WERI-Rb-1 (cell line): Measurements from ENCODE around the gene SLC7A8.
A peak's percentile ranks its signal among the peaks of the same experiment; 100 is the strongest.

Experiments used
- DNase-seq: peaks from one replicate; pipeline ENCODE4 v3.0.0-alpha.2; 2020
- H3K27ac ChIP-seq: fragments of 250-450 bp; sonication (Bioruptor Pico); 2 replicates; pipeline ENCODE4 v1.5.1; 2020; ENCODE audit warnings: mild to moderate bottlenecking, moderate library complexity
- H3K27me3 ChIP-seq: fragments of 250-450 bp; sonication (Bioruptor Pico); 2 replicates; pipeline ENCODE4 v1.5.1; 2021; ENCODE audit warnings: mild to moderate bottlenecking, low read depth, moderate library complexity; ENCODE audit not compliant: insufficient read depth, severe bottlenecking
- H3K36me3 ChIP-seq: fragments of 250-450 bp; sonication (Bioruptor Pico); 2 replicates; pipeline ENCODE4 v1.5.1; 2020; ENCODE audit warnings: mild to moderate bottlenecking, moderate library complexity
- H3K4me3 ChIP-seq: 2 replicates; pipeline ENCODE4 v1.5.1; 2011; ENCODE audit warnings: low read depth, mild to moderate bottlenecking, control low read depth, low read length
- H3K9me3 ChIP-seq: fragments of 250-450 bp; sonication (Bioruptor Pico); 2 replicates; pipeline ENCODE4 v1.5.1; 2021; ENCODE audit warnings: mild to moderate bottlenecking, moderate library complexity; ENCODE audit not compliant: severe bottlenecking
- TF ChIP-seq, protein P1 (sequence below): IDR thresholded peaks from 2 replicates; pipeline ENCODE4 v1.5.1; 2011; ENCODE audit warnings: low read depth, mild to moderate bottlenecking, control low read depth, inconsistent platforms, low read length

SLC7A8 gene

DNA sequence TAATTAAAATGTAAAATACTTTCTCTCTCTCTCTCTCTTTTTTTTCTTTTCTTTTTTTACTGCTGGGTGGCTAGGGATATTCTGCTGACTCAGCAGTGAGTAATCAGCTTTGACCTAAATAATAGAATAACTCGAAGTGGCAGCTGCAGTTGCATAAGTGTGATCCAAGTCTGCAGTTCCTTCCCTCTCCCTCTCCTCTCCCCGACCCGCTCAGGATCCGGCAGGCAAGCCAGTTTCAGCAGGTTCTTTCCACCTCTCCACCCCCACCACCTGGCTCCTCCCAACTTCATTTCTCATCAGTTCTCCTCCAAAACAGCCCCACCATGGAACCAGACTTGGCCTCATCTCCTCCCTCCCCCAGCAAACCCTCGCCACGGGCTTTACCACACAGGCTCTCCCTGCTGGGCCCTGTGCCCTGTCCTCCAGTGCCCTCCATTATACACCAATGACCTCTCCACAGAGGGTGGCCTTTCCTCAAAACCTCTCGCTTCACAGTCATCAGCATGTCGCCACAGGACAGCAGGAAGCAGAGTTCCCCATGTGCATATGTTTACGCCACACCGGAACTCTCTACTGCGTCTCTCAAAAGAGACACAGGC, 22.4 kb downstream of the SLC7A8 start:
- H3K4me3 ChIP-seq, result no peak overlapping the region
- no peak for DNase-seq
- H3K27me3 ChIP-seq, result peaks cover 14% of the 10 kb centered on the region
- TF ChIP-seq, protein P1, sequence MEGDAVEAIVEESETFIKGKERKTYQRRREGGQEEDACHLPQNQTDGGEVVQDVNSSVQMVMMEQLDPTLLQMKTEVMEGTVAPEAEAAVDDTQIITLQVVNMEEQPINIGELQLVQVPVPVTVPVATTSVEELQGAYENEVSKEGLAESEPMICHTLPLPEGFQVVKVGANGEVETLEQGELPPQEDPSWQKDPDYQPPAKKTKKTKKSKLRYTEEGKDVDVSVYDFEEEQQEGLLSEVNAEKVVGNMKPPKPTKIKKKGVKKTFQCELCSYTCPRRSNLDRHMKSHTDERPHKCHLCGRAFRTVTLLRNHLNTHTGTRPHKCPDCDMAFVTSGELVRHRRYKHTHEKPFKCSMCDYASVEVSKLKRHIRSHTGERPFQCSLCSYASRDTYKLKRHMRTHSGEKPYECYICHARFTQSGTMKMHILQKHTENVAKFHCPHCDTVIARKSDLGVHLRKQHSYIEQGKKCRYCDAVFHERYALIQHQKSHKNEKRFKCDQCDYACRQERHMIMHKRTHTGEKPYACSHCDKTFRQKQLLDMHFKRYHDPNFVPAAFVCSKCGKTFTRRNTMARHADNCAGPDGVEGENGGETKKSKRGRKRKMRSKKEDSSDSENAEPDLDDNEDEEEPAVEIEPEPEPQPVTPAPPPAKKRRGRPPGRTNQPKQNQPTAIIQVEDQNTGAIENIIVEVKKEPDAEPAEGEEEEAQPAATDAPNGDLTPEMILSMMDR, result no peak
- no peak overlapping the region for H3K27ac ChIP-seq
- H3K36me3 ChIP-seq, result no peaks in the 10 kb centered on the region
- no peaks in the 10 kb centered on the region for H3K9me3 ChIP-seq

DNA sequence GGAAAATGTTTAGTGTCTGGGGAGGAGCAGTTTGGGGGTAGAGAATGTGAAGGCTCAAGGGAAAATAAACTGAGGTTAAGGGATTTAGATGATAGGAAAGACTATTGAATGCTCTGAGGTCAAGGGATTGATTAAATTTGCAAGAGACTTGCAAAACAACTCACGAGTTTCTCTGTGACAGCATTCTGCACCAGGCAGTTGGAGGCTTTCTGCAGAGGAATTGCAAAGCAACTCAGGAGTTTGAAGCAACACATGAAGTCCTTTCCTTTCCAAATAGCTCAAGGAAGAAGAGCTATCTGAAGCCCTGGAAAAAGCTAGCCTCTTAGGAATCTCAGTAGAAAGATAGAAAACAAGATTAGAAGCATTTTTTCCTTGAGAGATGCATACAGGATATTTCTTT, 23.9 kb downstream of the SLC7A8 start:
- Histone ChIP-seq H3K27me3 (no peaks in the 10 kb centered on the region), H3K36me3 (no peaks in the 10 kb centered on the region), H3K27ac (no peak overlapping the region), H3K4me3 (no peak overlapping the region), H3K9me3 (no peaks in the 10 kb centered on the region)
- TF ChIP-seq, protein P1, result no peak
- no peak for DNase-seq

DNA sequence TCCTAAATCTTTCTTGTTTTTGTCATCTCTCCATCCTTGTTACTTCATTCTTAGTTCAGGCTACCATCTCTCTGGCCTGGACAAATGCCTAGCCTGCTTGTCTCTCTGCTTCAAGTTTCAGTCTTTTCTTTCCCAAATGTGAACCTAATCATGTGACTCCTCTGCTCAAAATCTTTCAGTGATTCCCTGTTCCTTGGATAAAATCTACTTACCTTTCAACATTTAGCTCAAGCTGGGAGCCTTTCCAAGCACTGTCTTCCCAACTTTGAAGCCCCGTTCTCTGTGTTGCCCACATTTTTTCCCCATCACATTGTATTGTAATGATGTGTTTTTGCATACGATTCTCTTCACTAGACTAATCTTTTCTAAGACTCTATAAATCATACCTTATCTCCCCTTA, 24.7 kb downstream of the SLC7A8 start:
- Histone ChIP-seq H3K27ac (no peak overlapping the region), H3K27me3 (no peaks in the 10 kb centered on the region), H3K4me3 (no peak overlapping the region), H3K9me3 (no peaks in the 10 kb centered on the region), H3K36me3 (no peaks in the 10 kb centered on the region)
- DNase-seq, result no peak
- TF ChIP-seq, protein P1, result no peak

DNA sequence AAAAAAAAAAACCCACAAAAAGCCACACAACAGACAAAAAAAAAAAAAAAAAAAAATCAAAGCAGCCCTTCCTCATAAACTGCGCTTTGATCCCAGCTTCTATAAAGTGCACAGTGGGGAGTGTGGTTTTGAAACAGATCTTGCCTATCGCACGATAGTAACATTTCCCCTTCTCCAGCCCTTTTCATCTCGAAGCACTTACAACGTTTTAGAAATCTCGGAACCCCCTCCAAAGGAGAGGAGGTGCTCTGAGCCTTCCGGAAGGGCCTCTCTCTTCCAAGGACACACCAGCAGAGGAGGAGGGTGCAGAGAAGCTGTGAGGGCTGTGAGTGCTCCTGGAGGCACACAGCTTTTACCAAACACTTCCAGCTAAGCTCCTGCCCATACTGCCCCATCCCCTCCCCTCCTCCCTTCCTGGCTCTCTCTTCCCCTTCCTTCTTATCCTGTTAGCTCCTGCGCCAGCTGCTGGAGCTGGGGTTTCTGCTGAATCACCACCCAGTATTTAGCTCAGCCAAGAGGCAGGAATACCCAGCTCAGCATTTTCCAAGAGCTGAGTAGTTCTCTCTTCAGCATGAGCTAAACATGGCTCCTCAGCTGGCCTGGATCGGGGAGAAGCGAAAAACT, 28.4 kb downstream of the SLC7A8 start:
- peaks cover 11% of the 10 kb centered on the region for H3K27me3 ChIP-seq
- H3K4me3 ChIP-seq, result no peak overlapping the region
- no peak overlapping the region for H3K27ac ChIP-seq
- H3K9me3 ChIP-seq, result no peaks in the 10 kb centered on the region
- H3K36me3 ChIP-seq, result no peaks in the 10 kb centered on the region
- peak; percentile 79 for DNase-seq
- TF ChIP-seq, protein P1, result no peak

DNA sequence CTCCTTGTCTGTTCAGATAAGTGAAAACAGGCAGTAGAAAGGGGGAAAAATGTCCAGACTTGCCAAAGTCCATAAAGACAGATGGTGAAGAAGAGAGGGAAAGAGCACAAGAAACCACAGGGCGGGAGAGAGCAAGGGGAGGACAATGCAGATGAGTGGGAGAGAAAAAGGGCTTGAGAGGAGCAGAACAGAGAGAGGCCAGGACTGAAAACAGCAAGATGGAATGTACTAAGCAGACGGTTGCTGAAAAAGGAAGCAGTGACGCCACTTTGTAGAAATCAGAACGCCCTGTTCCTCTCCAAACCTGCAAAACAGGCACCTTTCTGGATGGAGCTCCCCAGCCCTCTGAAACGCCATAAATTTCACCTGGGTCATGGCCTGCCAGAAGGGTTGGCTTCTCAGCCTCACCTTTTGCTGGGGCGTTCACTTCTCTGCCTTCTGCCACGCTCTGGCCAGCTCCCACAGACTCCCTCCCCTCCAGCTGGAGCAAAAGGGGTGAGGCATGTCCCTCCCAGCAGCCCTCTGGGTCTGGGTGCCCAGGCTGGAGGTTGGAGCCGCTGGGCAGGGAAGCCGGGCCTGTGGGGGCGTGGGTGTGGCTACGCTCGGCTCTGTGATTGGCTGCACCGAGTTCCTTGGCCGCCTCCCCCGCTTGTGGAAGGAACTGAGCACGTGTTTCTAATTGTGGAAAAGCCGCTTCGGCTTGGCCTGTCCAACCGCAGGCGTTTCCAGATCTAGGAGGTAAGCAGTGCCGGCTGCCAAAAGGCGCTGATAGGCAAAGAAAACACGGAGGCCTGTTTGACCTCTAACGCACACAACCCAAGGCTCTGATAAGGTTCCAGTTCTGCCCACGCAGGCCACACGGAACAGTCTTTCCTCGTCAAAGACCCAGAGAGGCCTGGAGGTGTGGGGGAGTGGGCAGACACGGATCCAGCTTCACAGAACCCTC, 29.3 kb downstream of the SLC7A8 start:
- Histone ChIP-seq H3K36me3 (no peaks in the 10 kb centered on the region), H3K27ac (no peak overlapping the region), H3K27me3 (peaks cover 16% of the 10 kb centered on the region), H3K4me3 (no peak overlapping the region), H3K9me3 (no peaks in the 10 kb centered on the region)
- TF ChIP-seq, protein P1, result no peak
- peak; percentile 35 for DNase-seq
